HEK293 (cell line): ENCODE data around the gene LRRC4C.

Experiments
- CTCF ChIA-PET: fragments of 350-600 bp; formaldehyde crosslinking; extraction: SDS; loops from one replicate; lab custom pipeline; 2021; ENCODE audit warnings: antibody characterized with exemption; lab: Yijun Ruan, JAX
- POLR2A ChIA-PET: fragments of 300-600 bp; formaldehyde crosslinking; extraction: SDS; loops from one replicate; lab custom pipeline; 2020; ENCODE audit warnings: antibody characterized with exemption, inconsistent platforms; lab: Yijun Ruan, JAX
- H3K27ac ChIP-seq: fragments of 200-500 bp; sonication (Bioruptor generic); 2 replicates; pipeline ENCODE4 v1.5.1; 2014; ENCODE audit warnings: low read depth, low read length, control low read depth, inconsistent platforms; ENCODE audit errors: extremely low read depth
- H3K36me3 ChIP-seq, 2 experiments: fragments of 200-500 bp in 1 of 2; sonication (Bioruptor generic) in 1 of 2; 1 replicate in 1 of 2; 2 replicates in 1 of 2; pipeline ENCODE4 v1.5.1; 2014 to 2017; ENCODE audit warnings: inconsistent platforms in 2 of 2, low read length in 2 of 2; ENCODE audit not compliant: control insufficient read depth in 2 of 2, insufficient read depth in 1 of 2
- H3K4me1 ChIP-seq: fragments of 200-500 bp; sonication (Bioruptor generic); 2 replicates; pipeline ENCODE4 v1.5.1; 2014; ENCODE audit warnings: mild to moderate bottlenecking, low read length, inconsistent platforms; ENCODE audit not compliant: control insufficient read depth, insufficient read depth
- H3K4me3 ChIP-seq: 2 replicates; pipeline ENCODE4 v1.5.1; 2011; ENCODE audit warnings: low read depth, mild to moderate bottlenecking, control low read depth, low read length, moderate library complexity
- H3K9me3 ChIP-seq: fragments of 200-500 bp; sonication (Bioruptor generic); 2 replicates; pipeline ENCODE4 v1.5.1; 2014; ENCODE audit warnings: low read depth, low read length, inconsistent platforms; ENCODE audit not compliant: control insufficient read depth, insufficient read depth
- BCL11A ChIP-seq: fragments of 450-650 bp; formaldehyde crosslinking; IDR thresholded peaks from 2 replicates; pipeline ENCODE4 v1.5.1; 2016; ENCODE audit warnings: low read depth, missing biosample characterization, missing genetic modification characterization
- HOXD13 ChIP-seq: sonication (generic); formaldehyde crosslinking; IDR thresholded peaks from 2 replicates; pipeline ENCODE4 v1.8.0; 2022; ENCODE audit warnings: missing genetic modification reagents, borderline replicate concordance
- KLF9 ChIP-seq: fragments of 450-650 bp; formaldehyde crosslinking; IDR thresholded peaks from 2 replicates; pipeline ENCODE4 v1.5.1; 2016; ENCODE audit warnings: missing biosample characterization, missing genetic modification characterization, low read depth
- OSR2 ChIP-seq: fragments of 450-650 bp; formaldehyde crosslinking; IDR thresholded peaks from 2 replicates; pipeline ENCODE4 v1.5.1; 2016; ENCODE audit warnings: missing biosample characterization, missing genetic modification characterization
- ZBTB48 ChIP-seq: fragments of 450-650 bp; formaldehyde crosslinking; IDR thresholded peaks from 2 replicates; pipeline ENCODE4 v1.5.1; 2016; ENCODE audit warnings: missing biosample characterization, missing genetic modification characterization
- ZNF114 ChIP-seq: fragments of 450-650 bp; formaldehyde crosslinking; IDR thresholded peaks from 2 replicates; pipeline ENCODE4 v1.5.0; 2017; ENCODE audit warnings: missing biosample characterization, missing genetic modification characterization
- ZNF121 ChIP-seq: fragments of 450-650 bp; formaldehyde crosslinking; IDR thresholded peaks from 2 replicates; pipeline ENCODE4 v1.5.1; 2016; ENCODE audit warnings: missing biosample characterization, missing genetic modification characterization
- ZNF157 ChIP-seq: fragments of 450-650 bp; formaldehyde crosslinking; IDR thresholded peaks from 2 replicates; pipeline ENCODE4 v1.5.1; 2016; ENCODE audit warnings: missing biosample characterization, missing genetic modification characterization
- ZNF174 ChIP-seq: fragments of 450-650 bp; formaldehyde crosslinking; IDR thresholded peaks from 2 replicates; pipeline ENCODE4 v1.5.0; 2017; ENCODE audit warnings: missing biosample characterization, mild to moderate bottlenecking, missing genetic modification characterization
- ZNF37A ChIP-seq: fragments of 450-650 bp; IDR thresholded peaks from 2 replicates; pipeline ENCODE4 v1.5.1; 2018; ENCODE audit warnings: missing biosample characterization, missing genetic modification characterization
- ZNF423 ChIP-seq: fragments of 450-650 bp; formaldehyde crosslinking; IDR thresholded peaks from 2 replicates; pipeline ENCODE4 v1.5.1; 2016; ENCODE audit warnings: missing biosample characterization, missing genetic modification characterization
- ZNF48 ChIP-seq: fragments of 450-650 bp; formaldehyde crosslinking; IDR thresholded peaks from 2 replicates; pipeline ENCODE4 v1.5.1; 2016; ENCODE audit warnings: missing biosample characterization, missing genetic modification characterization
- ZNF521 ChIP-seq: fragments of 450-650 bp; formaldehyde crosslinking; IDR thresholded peaks from 2 replicates; pipeline ENCODE4 v1.5.1; 2017; ENCODE audit warnings: missing biosample characterization, mild to moderate bottlenecking, missing genetic modification characterization
- ZNF558 ChIP-seq: fragments of 450-650 bp; formaldehyde crosslinking; IDR thresholded peaks from 2 replicates; pipeline ENCODE4 v1.5.1; 2016; ENCODE audit warnings: missing biosample characterization, missing genetic modification characterization
- ZNF610 ChIP-seq: fragments of 450-650 bp; formaldehyde crosslinking; IDR thresholded peaks from 2 replicates; pipeline ENCODE4 v1.5.1; 2016; ENCODE audit warnings: missing biosample characterization, missing genetic modification characterization, borderline replicate concordance
- ZNF624 ChIP-seq: fragments of 450-650 bp; formaldehyde crosslinking; IDR thresholded peaks from 2 replicates; pipeline ENCODE4 v1.5.1; 2017; ENCODE audit warnings: missing biosample characterization, missing genetic modification characterization
- ZNF654 ChIP-seq: fragments of 450-650 bp; formaldehyde crosslinking; IDR thresholded peaks from 2 replicates; pipeline ENCODE4 v1.5.1; 2016; ENCODE audit warnings: low read depth, missing biosample characterization, missing genetic modification characterization
- ZNF768 ChIP-seq: fragments of 450-650 bp; formaldehyde crosslinking; IDR thresholded peaks from 2 replicates; pipeline ENCODE4 v1.5.1; 2018; ENCODE audit warnings: missing biosample characterization, mild to moderate bottlenecking, missing genetic modification characterization
- ZNF777 ChIP-seq: fragments of 450-650 bp; formaldehyde crosslinking; IDR thresholded peaks from 2 replicates; pipeline ENCODE4 v1.5.1; 2017; ENCODE audit warnings: missing biosample characterization, missing genetic modification characterization, borderline replicate concordance
- ZNF791 ChIP-seq: fragments of 450-650 bp; formaldehyde crosslinking; IDR thresholded peaks from 2 replicates; pipeline ENCODE4 v1.5.1; 2016; ENCODE audit warnings: missing biosample characterization, missing genetic modification characterization
- ZNF792 ChIP-seq: fragments of 450-650 bp; formaldehyde crosslinking; IDR thresholded peaks from 2 replicates; pipeline ENCODE4 v1.5.1; 2016; ENCODE audit warnings: missing biosample characterization, missing genetic modification characterization
- ZXDB ChIP-seq: fragments of 450-650 bp; formaldehyde crosslinking; IDR thresholded peaks from 2 replicates; pipeline ENCODE4 v1.5.1; 2016; ENCODE audit warnings: missing biosample characterization, missing genetic modification characterization
- TF ChIP-seq, protein P1 (sequence below): fragments of 450-650 bp; formaldehyde crosslinking; optimal IDR thresholded peaks from 2 replicates; pipeline ENCODE3; 2016; ENCODE audit warnings: missing biosample characterization, mild to moderate bottlenecking, missing genetic modification characterization
- TF ChIP-seq, protein P2 (sequence below): fragments of 450-650 bp; formaldehyde crosslinking; IDR thresholded peaks from 2 replicates; pipeline ENCODE4 v1.5.1; 2017; ENCODE audit warnings: missing biosample characterization, missing genetic modification characterization
- TF ChIP-seq, protein P3 (sequence below): fragments of 450-650 bp; formaldehyde crosslinking; IDR thresholded peaks from 2 replicates; pipeline ENCODE4 v1.5.1; 2016; ENCODE audit warnings: missing biosample characterization, missing genetic modification characterization
- TF ChIP-seq, protein P4 (sequence below): fragments of 450-650 bp; formaldehyde crosslinking; IDR thresholded peaks from 2 replicates; pipeline ENCODE4 v1.5.1; 2016; ENCODE audit warnings: missing biosample characterization, missing genetic modification characterization

Gene LRRC4C

DNA sequence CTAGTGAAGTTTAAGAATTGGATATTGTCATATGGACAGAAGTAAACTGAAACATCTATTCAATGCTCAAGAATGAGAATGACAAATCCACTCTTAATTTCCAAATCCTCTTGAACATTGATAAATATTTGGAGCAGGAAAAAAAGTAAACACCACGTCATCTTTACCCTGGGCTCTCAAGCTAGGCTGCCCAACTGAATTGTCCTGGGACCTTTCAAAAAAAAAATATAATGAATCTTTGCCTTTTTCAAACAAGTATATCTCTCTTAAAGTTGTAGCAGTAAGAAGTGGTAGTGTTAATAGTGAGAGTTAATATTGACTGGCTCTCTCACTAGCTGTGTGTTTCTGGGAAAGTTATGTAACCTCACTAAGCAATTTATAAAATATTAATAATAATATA, 374.3 kb downstream of the LRRC4C start:
- ChIA-PET POLR2A (no interaction called here), CTCF (no interaction called here)
- TF ChIP-seq, protein P1, sequence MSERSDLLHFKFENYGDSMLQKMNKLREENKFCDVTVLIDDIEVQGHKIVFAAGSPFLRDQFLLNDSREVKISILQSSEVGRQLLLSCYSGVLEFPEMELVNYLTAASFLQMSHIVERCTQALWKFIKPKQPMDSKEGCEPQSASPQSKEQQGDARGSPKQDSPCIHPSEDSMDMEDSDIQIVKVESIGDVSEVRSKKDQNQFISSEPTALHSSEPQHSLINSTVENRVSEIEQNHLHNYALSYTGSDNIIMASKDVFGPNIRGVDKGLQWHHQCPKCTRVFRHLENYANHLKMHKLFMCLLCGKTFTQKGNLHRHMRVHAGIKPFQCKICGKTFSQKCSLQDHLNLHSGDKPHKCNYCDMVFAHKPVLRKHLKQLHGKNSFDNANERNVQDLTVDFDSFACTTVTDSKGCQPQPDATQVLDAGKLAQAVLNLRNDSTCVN (tag by site-specific recombination): no peak
- TF ChIP-seq ZNF768 (tag by site-specific recombination) (no peak), ZNF777 (tag by site-specific recombination) (no peak), ZNF37A (tag by site-specific recombination) (no peak), HOXD13 (CRISPR knock-in tag) (no peak), ZNF654 (no peak), ZNF114 (tag by site-specific recombination) (no peak), ZNF792 (no peak), ZNF624 (tag by site-specific recombination) (no peak), ZNF791 (tag by site-specific recombination) (no peak), ZNF157 (tag by site-specific recombination) (no peak), ZBTB48 (tag by site-specific recombination) (no peak), ZNF558 (no peak), ZNF174 (tag by site-specific recombination) (no peak), KLF9 (tag by site-specific recombination) (no peak), ZNF121 (tag by site-specific recombination) (no peak)
- TF ChIP-seq, protein P2, sequence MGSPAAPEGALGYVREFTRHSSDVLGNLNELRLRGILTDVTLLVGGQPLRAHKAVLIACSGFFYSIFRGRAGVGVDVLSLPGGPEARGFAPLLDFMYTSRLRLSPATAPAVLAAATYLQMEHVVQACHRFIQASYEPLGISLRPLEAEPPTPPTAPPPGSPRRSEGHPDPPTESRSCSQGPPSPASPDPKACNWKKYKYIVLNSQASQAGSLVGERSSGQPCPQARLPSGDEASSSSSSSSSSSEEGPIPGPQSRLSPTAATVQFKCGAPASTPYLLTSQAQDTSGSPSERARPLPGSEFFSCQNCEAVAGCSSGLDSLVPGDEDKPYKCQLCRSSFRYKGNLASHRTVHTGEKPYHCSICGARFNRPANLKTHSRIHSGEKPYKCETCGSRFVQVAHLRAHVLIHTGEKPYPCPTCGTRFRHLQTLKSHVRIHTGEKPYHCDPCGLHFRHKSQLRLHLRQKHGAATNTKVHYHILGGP (tag by site-specific recombination): no peak
- TF ChIP-seq, protein P3, sequence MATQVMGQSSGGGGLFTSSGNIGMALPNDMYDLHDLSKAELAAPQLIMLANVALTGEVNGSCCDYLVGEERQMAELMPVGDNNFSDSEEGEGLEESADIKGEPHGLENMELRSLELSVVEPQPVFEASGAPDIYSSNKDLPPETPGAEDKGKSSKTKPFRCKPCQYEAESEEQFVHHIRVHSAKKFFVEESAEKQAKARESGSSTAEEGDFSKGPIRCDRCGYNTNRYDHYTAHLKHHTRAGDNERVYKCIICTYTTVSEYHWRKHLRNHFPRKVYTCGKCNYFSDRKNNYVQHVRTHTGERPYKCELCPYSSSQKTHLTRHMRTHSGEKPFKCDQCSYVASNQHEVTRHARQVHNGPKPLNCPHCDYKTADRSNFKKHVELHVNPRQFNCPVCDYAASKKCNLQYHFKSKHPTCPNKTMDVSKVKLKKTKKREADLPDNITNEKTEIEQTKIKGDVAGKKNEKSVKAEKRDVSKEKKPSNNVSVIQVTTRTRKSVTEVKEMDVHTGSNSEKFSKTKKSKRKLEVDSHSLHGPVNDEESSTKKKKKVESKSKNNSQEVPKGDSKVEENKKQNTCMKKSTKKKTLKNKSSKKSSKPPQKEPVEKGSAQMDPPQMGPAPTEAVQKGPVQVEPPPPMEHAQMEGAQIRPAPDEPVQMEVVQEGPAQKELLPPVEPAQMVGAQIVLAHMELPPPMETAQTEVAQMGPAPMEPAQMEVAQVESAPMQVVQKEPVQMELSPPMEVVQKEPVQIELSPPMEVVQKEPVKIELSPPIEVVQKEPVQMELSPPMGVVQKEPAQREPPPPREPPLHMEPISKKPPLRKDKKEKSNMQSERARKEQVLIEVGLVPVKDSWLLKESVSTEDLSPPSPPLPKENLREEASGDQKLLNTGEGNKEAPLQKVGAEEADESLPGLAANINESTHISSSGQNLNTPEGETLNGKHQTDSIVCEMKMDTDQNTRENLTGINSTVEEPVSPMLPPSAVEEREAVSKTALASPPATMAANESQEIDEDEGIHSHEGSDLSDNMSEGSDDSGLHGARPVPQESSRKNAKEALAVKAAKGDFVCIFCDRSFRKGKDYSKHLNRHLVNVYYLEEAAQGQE (tag by site-specific recombination): no peak
- Histone ChIP-seq H3K4me3 (no peak overlapping the region), H3K36me3 (no peaks in the 10 kb centered on the region), H3K4me1 (no peaks in the 10 kb centered on the region), H3K9me3 (no peaks in the 10 kb centered on the region), H3K27ac (no peak overlapping the region)

DNA sequence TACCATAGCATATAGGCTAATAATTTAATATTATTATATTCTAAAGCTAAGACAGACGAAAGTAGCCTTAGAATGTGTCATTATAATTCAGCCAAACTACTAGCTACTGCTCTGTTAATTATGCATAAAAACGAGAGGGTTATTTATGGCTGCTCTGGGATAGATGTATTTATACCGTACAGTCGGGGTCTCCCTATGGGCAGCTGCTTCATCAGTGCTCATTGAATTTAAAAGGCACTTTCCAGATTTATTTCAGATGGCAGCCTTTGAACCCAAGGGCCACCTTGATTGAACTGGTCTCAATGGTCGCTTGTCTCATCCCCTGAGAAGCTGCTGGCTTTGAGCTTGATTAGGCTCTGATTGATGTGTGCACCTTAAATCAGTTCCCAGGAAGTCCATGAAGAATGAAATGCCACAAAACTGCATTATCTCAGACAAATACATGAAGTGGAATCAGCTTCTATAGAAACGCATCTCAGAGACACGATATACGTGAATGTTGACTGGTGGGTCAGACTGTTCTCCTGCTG, 377.6 kb downstream of the LRRC4C start:
- H3K9me3 ChIP-seq: no peaks in the 10 kb centered on the region
- ChIA-PET CTCF (no interaction called here), POLR2A (no interaction called here)
- H3K36me3 ChIP-seq: no peaks in the 10 kb centered on the region
- TF ChIP-seq OSR2 (tag by site-specific recombination) (no peak), ZNF423 (tag by site-specific recombination) (no peak), BCL11A (tag by site-specific recombination) (no peak), ZNF48 (no peak), ZNF521 (tag by site-specific recombination) (no peak), ZXDB (tag by site-specific recombination) (no peak), ZNF610 (tag by site-specific recombination) (no peak)
- TF ChIP-seq, protein P4, sequence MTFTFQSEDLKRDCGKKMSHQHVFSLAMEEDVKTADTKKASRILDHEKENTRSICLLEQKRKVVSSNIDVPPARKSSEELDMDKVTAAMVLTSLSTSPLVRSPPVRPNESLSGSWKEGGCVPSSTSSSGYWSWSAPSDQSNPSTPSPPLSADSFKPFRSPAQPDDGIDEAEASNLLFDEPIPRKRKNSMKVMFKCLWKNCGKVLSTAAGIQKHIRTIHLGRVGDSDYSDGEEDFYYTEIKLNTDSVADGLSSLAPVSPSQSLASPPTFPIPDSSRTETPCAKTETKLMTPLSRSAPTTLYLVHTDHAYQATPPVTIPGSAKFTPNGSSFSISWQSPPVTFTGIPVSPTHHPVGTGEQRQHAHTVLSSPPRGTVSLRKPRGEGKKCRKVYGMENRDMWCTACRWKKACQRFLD (tag by site-specific recombination): no peak
- H3K4me1 ChIP-seq: no peaks in the 10 kb centered on the region
- no peak overlapping the region for H3K27ac ChIP-seq
- H3K4me3 ChIP-seq: no peak overlapping the region
